ENCODE results near the gene MGARP.

- no peak for TF ChIP-seq CTCF (IDR thresholded peaks at IDR 0.05 in 4 of 5, conservative IDR thresholded peaks at IDR 0.05 in 1 of 5)
- no peak for TF ChIP-seq POLR2A (IDR thresholded peaks at IDR 0.05)
Observed at GRCh38 chr4:139243448-139244365, 36.3 kb downstream of the MGARP start.
